ENCODE results near the gene MBP. TPM values are rescaled to one million over a fixed set of nuclear protein-coding genes. Genes with fewer than 3 reads are reported as not detected.

MBP gene
- total and polyA plus RNA-seq, 2 of the 13 experiments (the other 11 are each of a cell fraction or from before 2014, with no cell fraction given), result 5.0 to 8.5 TPM

GRCh38 chr18:77100751-77101355, 31.7 kb downstream of the MBP start:
- TF ChIP-seq PATZ1 (CRISPR knock-in tag; IDR thresholded peaks at IDR 0.05), result no peak
- TF ChIP-seq ZNF18 (CRISPR knock-in tag; IDR thresholded peaks at IDR 0.05; ENCODE audit: insufficient replicate concordance), result no peak
- TF ChIP-seq ZBTB8A (CRISPR knock-in tag; IDR thresholded peaks at IDR 0.05; ENCODE audit: borderline replicate concordance, low read depth), result no peak
- TF ChIP-seq TOE1 (CRISPR knock-in tag; IDR thresholded peaks at IDR 0.05), result no peak
- no peak for TF ChIP-seq TFDP1 (CRISPR knock-in tag; IDR thresholded peaks at IDR 0.05; ENCODE audit: borderline replicate concordance)
- TF ChIP-seq FOXM1 (CRISPR knock-in tag; IDR thresholded peaks at IDR 0.05), result no peak
- no peak for TF ChIP-seq BCL6 (CRISPR knock-in tag; IDR thresholded peaks at IDR 0.05)
- no peak for TF ChIP-seq ZNF792 (CRISPR knock-in tag; IDR thresholded peaks at IDR 0.05)
- TF ChIP-seq AFF4 (CRISPR knock-in tag; IDR thresholded peaks at IDR 0.05), result no peak
- intact Hi-C loops (cut with micrococcal nuclease; ENCODE audit: unreplicated experiment) (no loop called here), in situ Hi-C loops (cut with HindIII; ENCODE audit: extremely low pct_ligation_motif_present, low pct_unique_long_range_greater_than_20kb) (no loop called here)
- Histone ChIP-seq H3K9ac (ENCODE audit: insufficient read depth, low read depth, low read length) (no peak overlapping the region), H2AFZ (ENCODE audit: low read length) (no peak overlapping the region), H3K4me2 (ENCODE audit: low read depth, low read length) (no peak overlapping the region), H3K79me2 (ENCODE audit: insufficient read depth, low read length) (no peaks in the 10 kb centered on the region), H3K27ac (ENCODE audit: extremely low read length, insufficient read depth, low read length) (no peak overlapping the region), H3K9me3 (ENCODE audit: low read length) (no peaks in the 10 kb centered on the region), H3K36me3 (replicated peaks in 1 of 2; ENCODE audit: control insufficient read depth in 1 of 2, insufficient read depth in 2 of 2, low read length in 2 of 2) (no peaks in the 10 kb centered on the region; a peak in 2 of 5 replicates), H3K4me3 (replicated peaks in 1 of 3; ENCODE audit: insufficient read depth in 1 of 3, low read depth in 2 of 3, low read length in 3 of 3) (no peak overlapping the region), H4K20me1 (ENCODE audit: insufficient read depth, low read length) (no peaks in the 10 kb centered on the region), H3K27me3 (ENCODE audit: control insufficient read depth in 1 of 2, insufficient read depth in 2 of 2, low read length in 2 of 2) (no peaks in the 10 kb centered on the region), H3K4me1 (ENCODE audit: insufficient read depth, low read length) (peaks cover 9% of the 10 kb centered on the region)
- ATAC-seq (no peak), DNase-seq (ENCODE audit: low spot score) (no peak), FAIRE-seq (no peak)
- ChIA-PET POLR2A (no interaction called here), CTCF (ENCODE audit: low intra/inter-chr PET ratio, low total read pairs) (no interaction called here)
- no TSS peak for BruUV-seq (replicated peaks)
- 77% methylated on average over 5 of the region's 8 CpGs for WGBS (ENCODE audit: low lambda C conversion rate)

Data from HepG2 (cell line).